AG09309 (cell line): Measurements from ENCODE around the gene TNFRSF4.

Source experiments
- DNase-seq: peaks from one replicate; pipeline ENCODE4 v3.0.0-alpha.2; 2010; ENCODE audit warnings: low read depth
- H3K4me3 ChIP-seq: 2 replicates; pipeline ENCODE4 v1.5.1; 2011; ENCODE audit warnings: mild to moderate bottlenecking, low read depth, low read length, moderate library complexity; ENCODE audit not compliant: control insufficient read depth
- TF ChIP-seq, protein P1 (sequence below): IDR thresholded peaks from 2 replicates; pipeline ENCODE4 v1.5.1; 2011; ENCODE audit warnings: mild to moderate bottlenecking, low read depth, low read length, inconsistent platforms; ENCODE audit not compliant: insufficient read depth, control insufficient read depth; ENCODE audit errors: missing control alignments

TNFRSF4 gene

DNA sequence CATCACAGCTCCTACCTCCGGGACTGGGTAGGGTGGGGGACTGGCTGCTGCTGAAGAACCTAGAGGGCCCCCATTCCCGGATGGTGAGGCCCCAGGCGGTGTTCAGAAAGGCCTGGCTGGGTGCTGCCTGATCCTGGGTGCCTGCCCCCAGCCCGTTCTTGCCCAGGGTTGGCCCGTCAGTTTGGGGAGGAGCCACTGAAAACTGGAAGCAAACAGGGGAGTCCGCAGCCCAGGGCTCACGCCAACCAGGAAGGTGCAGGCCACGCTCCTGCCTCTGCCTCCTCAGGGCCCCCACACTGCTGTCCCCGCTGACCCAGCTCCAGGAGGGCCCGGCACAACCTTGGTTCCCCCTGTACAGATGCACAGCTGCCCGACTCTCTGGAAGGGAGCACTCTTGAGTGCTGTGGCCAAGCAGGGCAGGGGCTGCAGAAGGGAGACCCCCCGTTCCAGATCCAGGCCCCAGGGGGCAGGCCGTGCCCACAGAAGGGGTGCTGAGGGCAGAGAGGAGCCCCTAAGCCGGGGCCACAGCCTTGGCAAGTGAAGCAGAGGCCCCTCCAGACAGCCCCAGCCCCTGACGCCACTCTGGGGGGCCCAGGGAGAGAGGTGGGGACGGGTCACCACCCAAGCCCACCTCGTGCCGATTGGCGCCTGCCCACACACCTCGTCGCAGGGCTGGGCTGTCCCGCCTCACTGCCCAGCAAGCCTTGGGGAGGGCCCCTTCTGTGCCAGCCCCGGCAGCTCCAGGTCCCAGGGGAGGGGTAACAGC, 27.1 kb upstream of the TNFRSF4 start:
- TF ChIP-seq, protein P1, sequence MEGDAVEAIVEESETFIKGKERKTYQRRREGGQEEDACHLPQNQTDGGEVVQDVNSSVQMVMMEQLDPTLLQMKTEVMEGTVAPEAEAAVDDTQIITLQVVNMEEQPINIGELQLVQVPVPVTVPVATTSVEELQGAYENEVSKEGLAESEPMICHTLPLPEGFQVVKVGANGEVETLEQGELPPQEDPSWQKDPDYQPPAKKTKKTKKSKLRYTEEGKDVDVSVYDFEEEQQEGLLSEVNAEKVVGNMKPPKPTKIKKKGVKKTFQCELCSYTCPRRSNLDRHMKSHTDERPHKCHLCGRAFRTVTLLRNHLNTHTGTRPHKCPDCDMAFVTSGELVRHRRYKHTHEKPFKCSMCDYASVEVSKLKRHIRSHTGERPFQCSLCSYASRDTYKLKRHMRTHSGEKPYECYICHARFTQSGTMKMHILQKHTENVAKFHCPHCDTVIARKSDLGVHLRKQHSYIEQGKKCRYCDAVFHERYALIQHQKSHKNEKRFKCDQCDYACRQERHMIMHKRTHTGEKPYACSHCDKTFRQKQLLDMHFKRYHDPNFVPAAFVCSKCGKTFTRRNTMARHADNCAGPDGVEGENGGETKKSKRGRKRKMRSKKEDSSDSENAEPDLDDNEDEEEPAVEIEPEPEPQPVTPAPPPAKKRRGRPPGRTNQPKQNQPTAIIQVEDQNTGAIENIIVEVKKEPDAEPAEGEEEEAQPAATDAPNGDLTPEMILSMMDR, result no peak
- DNase-seq, result no peak
- no peak overlapping the region for H3K4me3 ChIP-seq

DNA sequence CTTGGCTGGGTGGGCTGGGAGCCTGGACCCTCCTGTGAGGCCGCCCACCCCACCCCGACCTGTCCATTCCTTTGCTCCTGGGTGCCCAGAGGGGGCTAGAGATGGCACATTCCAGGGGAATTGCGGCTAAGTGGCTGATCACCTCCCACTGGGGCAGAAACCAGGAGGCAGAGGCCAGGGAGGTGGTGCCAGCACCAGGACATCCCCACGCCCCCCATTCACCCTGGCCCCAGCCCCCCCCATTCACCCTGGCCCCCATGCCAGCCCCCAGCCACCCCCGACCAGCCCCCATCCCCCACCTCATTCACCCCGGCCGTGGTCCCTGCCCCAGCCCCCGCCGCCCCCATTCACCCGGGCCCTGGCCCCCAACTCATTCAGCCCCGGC, 26.4 kb upstream of the TNFRSF4 start:
- TF ChIP-seq, protein P1, result no peak

DNA sequence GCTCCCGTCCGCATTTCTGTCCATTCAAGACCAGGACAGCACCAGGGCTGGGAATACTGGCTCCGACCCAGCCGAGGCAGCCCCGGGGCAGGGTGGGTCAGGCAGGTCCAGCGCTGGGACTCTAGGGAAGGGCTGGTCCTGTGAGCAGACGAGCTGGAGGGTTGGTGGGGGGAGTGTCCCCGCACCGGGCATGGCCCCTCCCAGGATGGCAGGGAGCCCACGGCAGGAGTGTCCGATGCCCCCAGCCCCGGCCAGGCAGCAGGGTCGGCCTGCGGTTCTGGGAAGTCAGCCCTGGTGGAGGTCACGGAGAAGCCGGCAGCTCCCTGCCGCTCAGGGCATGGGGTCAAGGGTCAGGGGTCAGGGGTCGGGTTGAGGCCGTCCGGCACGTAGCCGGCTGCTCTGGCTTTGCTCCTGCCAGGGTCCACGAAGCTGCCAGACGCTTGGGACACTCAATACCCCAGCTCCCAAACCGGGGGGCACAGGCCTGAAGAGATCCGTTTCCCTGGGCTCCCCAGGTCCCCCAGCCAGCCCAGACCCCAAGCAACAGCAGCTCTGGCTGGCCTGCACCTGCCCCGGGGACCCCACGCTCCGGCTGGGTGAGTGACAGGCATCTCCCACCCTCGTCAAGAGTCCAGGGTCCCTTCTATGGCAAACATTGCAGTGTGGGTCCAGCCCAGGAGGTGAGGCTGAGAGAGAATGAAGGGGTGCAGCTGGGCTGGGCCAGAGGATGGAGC, 25.8 kb upstream of the TNFRSF4 start:
- H3K4me3 ChIP-seq, result no peak overlapping the region
- TF ChIP-seq, protein P1, result no peak
- DNase-seq, result no peak

More for the DNA sequence above, 26.4 kb upstream of the TNFRSF4 start:
- DNase-seq, result no peak
- H3K4me3 ChIP-seq, result no peak overlapping the region

DNA sequence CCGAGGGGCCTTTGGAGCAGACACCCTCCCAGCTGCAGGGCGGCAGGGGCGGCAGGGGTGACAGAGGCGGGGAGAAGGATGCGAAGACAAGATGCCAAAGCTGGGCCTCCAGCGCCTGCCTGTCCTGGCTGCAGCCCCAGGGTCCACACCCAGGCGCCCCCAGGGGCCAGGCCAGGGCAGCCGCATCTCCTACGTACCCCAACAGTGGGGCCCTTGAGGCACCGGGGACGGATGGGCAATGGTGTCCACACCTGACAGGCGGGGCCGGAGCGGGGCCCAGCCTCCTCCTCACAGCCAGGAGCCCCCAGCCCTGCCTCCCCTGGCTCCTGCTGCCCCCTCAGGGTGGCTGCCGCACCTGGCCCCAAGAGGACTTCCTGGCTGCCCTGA, 25.3 kb upstream of the TNFRSF4 start:
- H3K4me3 ChIP-seq, result no peak overlapping the region
- no peak for DNase-seq
- TF ChIP-seq, protein P1, result no peak

DNA sequence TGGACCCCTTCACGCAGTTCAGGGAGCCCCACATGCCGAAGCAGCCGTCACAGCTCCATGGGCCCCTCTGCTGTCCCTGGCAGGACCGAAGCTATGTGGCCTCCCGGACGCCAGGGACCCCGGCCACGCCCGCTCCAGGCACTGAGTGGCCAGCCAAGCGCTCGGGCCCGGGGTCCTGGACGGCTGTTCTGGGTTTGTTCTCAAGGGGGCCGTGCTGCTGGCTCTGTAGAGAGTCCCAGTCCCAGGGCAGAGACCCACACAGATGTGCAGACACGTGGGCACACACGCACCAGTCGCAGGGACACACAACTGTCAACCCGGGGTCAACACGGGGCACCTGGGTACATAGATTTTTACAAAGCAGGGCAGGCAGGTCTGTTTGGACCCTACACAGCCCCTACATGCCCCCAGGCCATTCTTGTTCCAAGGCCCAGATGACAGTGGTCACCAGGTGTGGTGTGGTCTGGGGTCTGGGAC, 24.8 kb upstream of the TNFRSF4 start:
- no peak for DNase-seq

DNA sequence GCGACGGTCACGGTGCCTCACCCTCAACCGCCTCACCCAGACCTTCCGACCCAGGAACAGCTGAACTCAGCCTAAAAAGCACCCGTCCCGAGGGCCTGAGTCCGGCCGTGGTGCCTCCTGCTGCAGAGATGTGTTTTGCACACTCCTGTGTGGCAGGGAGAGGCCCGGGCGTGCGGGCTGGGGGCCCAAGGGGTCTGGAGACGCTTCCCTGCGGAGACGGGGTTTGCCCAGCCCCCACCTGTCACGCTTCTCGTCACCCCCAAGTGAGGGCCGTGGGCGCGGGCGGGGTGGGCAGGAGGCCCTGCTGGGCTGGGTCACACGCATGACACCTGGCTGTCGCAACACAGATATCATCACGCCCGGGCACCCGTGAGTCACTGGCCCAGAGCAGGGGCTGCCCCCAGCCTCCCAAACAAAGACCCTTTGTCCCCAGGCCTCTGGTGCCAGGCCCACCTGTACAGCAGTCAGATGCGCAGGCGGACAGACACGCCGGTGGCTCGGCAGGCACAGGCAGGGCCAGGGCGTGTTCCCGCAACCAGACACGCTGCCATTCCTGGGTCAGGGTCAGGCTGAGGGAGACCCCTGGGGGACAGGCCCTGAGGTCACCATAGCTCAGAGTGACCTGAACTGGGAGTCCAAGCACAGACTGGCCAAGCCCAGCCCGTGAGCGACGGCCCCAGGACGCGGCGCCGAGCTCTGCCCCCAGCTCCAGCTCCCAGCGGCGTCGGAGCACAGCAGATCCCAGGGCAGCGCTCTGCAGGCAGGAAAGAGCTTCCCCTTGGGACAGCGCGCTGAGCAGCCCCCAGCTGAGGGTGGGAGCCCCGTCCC, 24.1 kb upstream of the TNFRSF4 start:
- no peak overlapping the region for H3K4me3 ChIP-seq
- TF ChIP-seq, protein P1, result no peak
- DNase-seq, result no peak

More for the DNA sequence above, 24.8 kb upstream of the TNFRSF4 start:
- TF ChIP-seq, protein P1, result no peak
- no peak overlapping the region for H3K4me3 ChIP-seq
